ENCODE data around the gene RASAL2. TPM values are rescaled to one million over a fixed set of nuclear protein-coding genes. Genes with fewer than 3 reads are reported as not detected.

The RASAL2 gene
- total and polyA plus RNA-seq, 2 of the 13 experiments (the other 11 are each of a cell fraction or from before 2014, with no cell fraction given): 5.4 to 5.9 TPM

- TF ChIP-seq DNMT1 (CRISPR knock-in tag; IDR thresholded peaks at IDR 0.05) (no peak), NFE2 (CRISPR knock-in tag; IDR thresholded peaks at IDR 0.05) (no peak), ZNF513 (CRISPR knock-in tag; conservative IDR thresholded peaks at IDR 0.05) (0 out of 2 replicates have a peak, but pooled peaks have one; percentile 22), HMGA1 (CRISPR knock-in tag; conservative IDR thresholded peaks at IDR 0.05) (no peak), TOPORS (CRISPR knock-in tag; IDR thresholded peaks at IDR 0.05) (no peak), PBX3 (CRISPR knock-in tag; IDR thresholded peaks at IDR 0.05; ENCODE audit: borderline replicate concordance) (no peak), IKZF5 (CRISPR knock-in tag; IDR thresholded peaks at IDR 0.05) (no peak; the same call in 1 of the 2 replicates), PCBP2 (optimal IDR thresholded peaks at IDR 0.05; ENCODE audit: low read depth, low read length, poor library complexity, severe bottlenecking) (no peak), ZNF276 (CRISPR knock-in tag; IDR thresholded peaks at IDR 0.05; ENCODE audit: low read depth) (no peak), TARDBP (CRISPR knock-in tag; IDR thresholded peaks at IDR 0.05) (no peak), MAFG (CRISPR knock-in tag; IDR thresholded peaks at IDR 0.05) (no peak), ZNF615 (CRISPR knock-in tag; IDR thresholded peaks at IDR 0.05; ENCODE audit: borderline replicate concordance) (no peak), NAIF1 (CRISPR knock-in tag; IDR thresholded peaks at IDR 0.05; ENCODE audit: borderline replicate concordance) (no peak), ZBTB43 (CRISPR knock-in tag; conservative IDR thresholded peaks at IDR 0.05) (no peak), AGO1 (IDR thresholded peaks at IDR 0.05; ENCODE audit: low read depth, low read length, poor library complexity, severe bottlenecking) (no peak), NCOA1 (CRISPR knock-in tag; IDR thresholded peaks at IDR 0.05) (no peak), PRPF4 (IDR thresholded peaks at IDR 0.05; ENCODE audit: low read depth, low read length, poor library complexity, severe bottlenecking) (no peak), ZNF468 (CRISPR knock-in tag; IDR thresholded peaks at IDR 0.05) (no peak), ZNF230 (CRISPR knock-in tag; IDR thresholded peaks at IDR 0.05) (no peak), KDM1A (CRISPR knock-in tag; IDR thresholded peaks at IDR 0.05) (no peak), ETV6 (CRISPR knock-in tag; conservative IDR thresholded peaks at IDR 0.05) (no peak), ZMYM3 (CRISPR knock-in tag; IDR thresholded peaks at IDR 0.05) (no peak), ZNF619 (CRISPR knock-in tag; IDR thresholded peaks at IDR 0.05) (no peak), ZFP62 (CRISPR knock-in tag; IDR thresholded peaks at IDR 0.05) (no peak)
These were observed at the start of gene RASAL2 (continued) for GRCh38 chr1:178093951-178094738.

Data from HepG2 (cell line).